Effector CD8-positive, alpha-beta T cell (primary cell): ENCODE results near the gene DIP2A.

Experiments used
- DNase-seq: peaks from one replicate; lab custom pipeline; 2025; lab: John Stamatoyannopoulos, UW
- total RNA-seq, 4 experiments: gene quantifications; one replicate each; lab custom pipeline; 2026; lab: John Stamatoyannopoulos, UW

DIP2A gene, protein sequence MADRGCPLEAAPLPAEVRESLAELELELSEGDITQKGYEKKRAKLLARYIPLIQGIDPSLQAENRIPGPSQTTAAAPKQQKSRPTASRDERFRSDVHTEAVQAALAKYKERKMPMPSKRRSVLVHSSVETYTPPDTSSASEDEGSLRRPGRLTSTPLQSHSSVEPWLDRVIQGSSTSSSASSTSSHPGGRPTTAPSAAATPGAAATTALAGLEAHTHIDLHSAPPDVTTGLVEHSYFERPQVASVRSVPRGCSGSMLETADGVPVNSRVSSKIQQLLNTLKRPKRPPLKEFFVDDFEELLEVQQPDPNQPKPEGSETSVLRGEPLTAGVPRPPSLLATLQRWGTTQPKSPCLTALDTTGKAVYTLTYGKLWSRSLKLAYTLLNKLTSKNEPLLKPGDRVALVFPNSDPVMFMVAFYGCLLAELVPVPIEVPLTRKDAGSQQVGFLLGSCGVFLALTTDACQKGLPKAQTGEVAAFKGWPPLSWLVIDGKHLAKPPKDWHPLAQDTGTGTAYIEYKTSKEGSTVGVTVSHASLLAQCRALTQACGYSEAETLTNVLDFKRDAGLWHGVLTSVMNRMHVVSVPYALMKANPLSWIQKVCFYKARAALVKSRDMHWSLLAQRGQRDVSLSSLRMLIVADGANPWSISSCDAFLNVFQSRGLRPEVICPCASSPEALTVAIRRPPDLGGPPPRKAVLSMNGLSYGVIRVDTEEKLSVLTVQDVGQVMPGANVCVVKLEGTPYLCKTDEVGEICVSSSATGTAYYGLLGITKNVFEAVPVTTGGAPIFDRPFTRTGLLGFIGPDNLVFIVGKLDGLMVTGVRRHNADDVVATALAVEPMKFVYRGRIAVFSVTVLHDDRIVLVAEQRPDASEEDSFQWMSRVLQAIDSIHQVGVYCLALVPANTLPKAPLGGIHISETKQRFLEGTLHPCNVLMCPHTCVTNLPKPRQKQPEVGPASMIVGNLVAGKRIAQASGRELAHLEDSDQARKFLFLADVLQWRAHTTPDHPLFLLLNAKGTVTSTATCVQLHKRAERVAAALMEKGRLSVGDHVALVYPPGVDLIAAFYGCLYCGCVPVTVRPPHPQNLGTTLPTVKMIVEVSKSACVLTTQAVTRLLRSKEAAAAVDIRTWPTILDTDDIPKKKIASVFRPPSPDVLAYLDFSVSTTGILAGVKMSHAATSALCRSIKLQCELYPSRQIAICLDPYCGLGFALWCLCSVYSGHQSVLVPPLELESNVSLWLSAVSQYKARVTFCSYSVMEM (N-terminal part only)
- 113 to 304 (median 184) reads per million in 4 experiments for total RNA-seq

DNA sequence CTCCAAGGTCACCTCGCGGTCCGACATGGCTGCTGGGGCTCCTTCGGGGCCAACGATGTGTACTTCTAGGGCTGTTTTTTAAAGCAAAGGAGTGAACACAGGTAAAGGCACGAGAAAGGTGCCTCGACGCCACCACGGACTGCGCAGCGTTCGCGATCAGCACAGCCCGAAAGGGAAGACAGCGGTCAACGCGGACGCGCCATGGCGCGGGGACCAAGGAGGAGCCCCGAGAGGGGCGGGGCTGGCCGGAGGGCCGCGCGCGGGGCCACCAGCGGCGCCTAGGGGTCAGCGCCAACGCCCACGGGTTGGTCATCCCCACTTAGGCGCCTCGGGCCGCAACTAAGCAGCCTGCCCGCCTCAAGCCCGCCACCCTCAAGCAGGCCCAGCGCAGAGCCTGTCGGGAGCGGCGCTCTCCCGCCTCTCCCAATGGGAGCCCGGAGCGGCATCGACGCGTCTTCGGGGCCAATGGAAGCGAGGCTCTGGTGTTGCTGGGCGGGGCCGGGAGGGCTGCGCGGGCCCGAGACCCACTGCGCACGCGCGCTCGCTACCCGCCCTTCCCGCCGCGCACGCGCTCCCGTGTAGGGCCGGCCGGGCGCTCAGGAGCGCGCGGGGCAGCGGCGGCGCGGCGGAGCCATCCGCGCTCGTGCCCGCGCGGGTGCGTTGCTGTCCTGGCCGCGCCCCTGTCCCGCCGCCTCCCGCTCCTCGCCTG, at the start of gene DIP2A:
TSS of gene DIP2A (plus strand) at position 577 of the 709 bp plus-strand sequence. CDS start 241 bp downstream, outside the sequence.
- DNase-seq = peak; percentile 90

DNA sequence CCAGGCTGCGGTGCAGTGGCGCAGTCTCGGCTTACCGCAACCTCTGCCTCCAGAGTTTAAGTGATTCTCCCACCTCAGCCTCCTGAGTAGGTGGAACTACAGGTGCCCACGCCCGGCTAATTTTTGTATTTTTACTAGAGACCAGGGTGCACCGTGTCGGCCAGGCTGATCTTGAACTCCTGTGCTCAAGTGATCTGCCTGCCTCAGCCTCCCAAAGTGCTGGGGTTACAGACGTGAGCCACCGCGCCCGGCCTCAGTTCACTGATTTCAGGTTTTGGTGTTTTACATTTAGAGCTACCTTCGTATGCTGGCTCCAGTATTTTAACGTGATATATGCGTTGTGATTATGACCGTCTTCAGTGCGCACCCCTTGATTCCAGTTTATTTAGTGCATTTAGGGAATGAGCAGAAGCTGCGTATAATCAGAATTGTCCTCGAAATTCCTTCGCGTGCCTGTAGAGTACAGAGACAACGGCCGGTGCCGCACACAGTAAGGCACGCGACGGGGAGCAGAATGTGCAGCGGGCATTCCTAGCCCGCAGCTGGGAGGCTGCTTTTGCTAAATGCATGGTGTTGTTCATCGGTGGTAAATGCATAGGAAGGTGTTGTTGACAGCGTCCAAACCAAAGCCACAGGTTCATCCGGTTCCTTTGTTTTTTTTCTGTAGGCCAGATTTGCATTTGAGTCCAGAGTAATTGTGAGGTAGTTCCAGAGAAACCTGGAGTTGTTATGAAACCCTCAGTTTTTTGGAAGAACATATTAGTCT, 48.9 kb upstream of the DIP2A start:
- no peak for DNase-seq

DNA sequence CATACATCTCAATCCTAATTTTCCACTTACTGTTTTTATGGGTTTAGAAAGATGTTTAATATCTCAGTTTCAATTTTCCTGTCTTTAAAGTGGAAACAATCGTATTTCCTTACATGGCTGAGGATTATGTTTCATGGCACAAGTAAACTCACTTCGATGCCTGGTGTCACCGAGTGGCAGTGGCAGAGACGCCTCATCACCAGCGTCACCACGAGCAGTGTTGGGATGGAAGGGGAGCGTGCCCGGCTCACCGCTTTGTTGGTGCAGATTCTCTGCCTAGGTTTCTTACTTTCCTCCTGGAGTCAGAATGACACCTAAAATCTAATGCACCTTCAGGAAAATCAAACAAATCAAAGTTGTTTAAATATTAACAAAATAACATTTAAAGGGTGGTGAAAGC, 48.2 kb upstream of the DIP2A start:
- no peak for DNase-seq

DNA sequence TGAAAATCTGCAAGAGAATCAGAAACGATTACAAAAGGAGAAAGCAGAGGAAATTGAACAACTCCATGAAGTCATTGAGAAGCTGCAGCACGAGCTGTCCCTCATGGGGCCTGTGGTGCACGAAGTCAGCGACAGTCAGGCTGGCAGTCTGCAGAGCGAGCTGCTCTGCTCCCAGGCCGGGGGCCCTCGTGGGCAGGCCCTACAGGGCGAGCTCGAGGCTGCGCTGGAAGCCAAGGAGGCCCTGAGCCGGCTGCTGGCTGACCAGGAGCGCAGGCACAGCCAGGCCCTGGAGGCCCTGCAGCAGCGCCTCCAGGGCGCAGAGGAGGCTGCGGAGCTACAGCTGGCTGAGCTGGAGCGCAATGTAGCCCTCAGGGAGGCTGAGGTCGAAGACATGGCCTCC, 47.5 kb upstream of the DIP2A start:
- DNase-seq = no peak

DNA sequence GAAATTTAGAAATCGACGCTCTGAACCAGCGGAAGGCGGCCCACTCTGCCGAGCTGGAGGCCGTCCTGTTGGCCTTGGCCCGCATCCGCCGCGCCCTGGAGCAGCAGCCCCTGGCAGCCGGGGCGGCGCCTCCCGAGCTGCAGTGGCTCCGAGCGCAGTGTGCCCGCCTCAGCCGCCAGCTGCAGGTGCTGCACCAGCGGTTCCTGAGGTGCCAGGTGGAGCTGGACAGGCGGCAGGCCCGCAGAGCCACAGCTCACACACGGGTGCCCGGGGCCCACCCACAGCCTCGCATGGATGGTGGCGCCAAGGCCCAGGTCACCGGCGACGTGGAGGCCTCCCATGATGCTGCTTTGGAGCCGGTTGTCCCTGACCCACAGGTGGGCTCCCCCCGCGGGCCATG, 47.0 kb upstream of the DIP2A start:
- DNase-seq = no peak

DNA sequence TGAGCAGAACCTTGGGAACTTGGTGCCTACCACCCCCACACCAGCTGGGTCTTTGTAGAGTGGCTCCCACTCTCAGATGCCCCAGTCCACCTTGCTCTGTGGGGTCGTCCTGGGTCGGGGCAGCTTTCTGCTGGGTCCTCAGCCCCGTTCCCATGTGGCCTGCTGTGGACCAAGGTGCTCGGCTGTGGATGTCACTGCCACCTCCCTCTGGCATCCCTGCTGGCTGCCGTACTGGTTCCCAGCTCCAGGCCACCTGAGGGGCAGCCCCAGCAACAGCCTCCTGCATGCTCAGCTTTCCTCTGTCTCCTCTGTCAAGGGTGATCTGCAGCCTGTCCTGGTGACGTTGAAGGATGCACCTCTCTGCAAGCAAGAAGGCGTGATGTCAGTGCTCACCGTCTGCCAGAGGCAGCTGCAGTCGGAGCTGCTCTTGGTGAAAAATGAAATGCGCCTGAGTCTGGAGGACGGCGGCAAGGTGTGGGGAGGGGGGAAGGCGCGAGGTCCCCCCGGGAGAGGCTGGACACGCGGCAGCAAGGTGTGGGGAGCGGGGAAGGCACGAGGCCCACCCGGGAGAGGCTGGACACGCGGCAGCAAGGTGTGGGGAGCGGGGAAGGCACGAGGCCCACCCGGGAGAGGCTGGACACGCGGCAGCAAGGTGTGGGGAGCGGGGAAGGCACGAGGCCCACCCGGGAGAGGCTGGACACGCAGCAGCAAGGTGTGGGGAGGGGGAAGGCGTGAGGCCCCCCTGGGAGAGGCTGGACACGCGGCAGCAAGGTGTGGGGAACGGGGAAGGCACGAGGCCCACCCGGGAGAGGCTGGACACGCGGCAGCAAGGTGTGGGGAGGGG, 45.9 kb upstream of the DIP2A start:
- no peak for DNase-seq

DNA sequence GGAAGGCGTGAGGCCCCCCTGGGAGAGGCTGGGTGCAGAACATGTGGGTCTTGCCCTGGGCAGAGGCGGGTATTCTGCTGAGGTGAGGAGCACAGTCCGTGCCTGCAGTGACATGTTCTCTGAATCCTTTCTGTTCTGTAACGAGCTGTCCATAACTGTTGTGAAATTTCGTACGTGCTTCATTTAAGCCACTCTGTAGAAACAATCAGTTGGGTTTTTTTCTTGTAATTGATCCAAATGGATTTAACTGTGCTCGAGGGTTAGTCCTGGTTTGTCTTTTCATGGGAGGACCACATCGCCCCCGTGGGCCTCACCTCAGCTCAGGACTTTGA, 45.4 kb upstream of the DIP2A start:
- DNase-seq = no peak

DNA sequence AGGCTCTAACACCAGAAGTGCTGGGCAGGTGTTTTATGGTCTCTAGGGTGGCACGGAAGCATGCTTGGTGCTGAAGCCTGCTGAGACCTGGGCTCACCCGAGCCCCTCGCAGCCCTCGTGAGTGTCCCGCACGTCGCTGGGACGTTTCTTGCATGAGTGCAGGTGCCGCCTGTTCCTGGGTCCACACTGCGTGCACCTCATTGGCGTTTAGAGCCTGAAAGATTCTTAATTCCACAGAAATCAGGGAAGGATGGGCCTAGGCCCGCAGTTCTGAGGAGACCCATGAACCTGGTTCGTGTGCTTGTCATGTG, 43.8 kb upstream of the DIP2A start:
- no peak for DNase-seq

DNA sequence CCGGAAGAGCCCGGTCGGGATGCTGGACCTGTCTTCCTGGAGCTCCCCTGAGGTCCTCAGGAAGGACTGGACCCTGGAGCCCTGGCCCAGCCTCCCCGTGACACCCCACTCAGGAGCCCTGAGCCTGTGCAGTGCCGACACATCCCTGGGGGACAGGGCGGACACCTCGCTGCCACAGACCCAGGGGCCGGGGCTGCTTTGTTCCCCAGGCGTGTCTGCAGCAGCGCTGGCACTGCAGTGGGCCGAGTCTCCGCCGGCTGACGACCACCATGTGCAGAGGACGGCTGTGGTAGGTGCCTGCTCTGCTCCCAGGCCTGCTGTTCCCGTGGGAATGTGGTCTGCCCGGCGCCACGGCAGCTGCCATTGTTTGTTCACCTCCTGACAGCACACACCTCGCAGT, 42.1 kb upstream of the DIP2A start:
- no peak for DNase-seq

DNA sequence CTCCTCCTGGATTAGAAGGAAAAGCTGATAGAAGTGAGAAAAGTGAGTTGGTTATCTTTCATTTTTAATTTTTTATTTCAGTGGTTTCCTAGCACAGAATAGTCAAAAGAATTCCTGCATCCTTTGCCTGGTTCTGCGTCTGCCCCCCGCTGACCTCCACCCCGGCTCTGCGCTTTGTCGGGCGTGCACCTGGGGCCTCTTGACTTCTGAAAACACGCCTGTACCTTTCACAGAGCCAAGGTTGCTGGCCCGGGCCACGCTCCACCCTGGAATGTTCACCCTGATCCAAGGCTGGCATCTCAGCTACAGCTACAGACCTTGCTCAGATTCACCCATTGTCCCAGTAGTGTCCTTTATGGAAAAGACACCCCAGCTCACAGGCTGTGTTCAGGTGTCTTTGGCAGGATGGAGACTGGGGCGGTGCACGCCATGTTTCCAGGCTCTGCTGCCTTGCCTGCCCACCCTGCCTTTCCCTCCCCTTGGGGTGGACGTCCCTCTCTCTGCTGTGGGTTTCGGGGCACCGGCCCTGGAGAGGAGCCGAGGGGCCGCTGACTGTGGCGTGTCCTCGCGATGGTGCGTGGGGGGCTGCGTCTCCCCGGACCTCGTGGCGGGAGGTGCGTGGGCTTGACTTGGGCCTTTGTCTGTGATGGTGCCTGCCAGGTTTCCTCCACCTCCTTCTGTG, 40.3 kb upstream of the DIP2A start:
- DNase-seq = no peak

DNA sequence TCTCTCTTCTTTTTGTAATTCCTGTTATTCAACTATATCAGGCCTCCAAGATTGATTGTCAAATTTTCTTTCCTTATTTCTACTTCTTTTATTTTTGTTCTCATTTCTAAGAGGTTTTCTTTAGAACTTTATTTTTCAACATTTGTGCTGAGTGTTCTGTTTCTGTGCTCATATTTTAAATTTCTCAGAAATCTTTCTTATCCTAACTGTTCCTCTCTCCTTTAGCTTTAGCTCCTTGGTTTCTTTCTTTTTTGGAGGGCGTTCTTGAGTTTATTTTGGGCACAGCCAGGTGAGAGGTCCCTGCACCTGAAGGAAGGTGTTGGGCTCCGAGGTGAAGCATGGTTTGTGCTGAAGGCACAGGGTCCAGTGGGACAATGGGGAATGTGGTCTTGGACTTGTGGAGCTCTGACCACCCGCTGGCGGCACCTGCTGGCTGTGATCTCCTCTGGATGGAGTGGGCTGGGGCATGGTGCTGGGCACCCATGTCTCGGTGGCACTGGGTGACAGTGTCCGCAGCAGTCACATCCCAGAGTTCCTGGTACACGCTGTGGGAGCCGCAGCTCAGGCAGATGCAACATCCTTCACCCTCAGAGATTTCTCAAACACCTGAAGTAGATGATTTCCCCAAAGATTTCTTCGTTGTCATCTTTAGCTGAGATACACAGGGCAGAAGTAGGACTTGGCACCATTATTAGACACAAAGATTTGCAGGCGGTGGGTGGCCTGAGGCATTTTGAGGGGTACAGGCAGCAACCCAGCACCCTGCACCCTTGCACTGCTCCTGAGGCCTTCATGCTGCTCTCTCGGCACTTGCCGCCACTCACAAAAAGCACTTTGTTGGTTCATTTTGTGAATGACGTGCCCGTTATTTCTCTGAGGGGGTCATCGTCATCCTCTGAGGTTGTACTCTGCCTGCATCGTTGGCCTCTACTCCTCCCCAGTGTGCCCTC, 38.2 kb upstream of the DIP2A start:
- DNase-seq = no peak

DNA sequence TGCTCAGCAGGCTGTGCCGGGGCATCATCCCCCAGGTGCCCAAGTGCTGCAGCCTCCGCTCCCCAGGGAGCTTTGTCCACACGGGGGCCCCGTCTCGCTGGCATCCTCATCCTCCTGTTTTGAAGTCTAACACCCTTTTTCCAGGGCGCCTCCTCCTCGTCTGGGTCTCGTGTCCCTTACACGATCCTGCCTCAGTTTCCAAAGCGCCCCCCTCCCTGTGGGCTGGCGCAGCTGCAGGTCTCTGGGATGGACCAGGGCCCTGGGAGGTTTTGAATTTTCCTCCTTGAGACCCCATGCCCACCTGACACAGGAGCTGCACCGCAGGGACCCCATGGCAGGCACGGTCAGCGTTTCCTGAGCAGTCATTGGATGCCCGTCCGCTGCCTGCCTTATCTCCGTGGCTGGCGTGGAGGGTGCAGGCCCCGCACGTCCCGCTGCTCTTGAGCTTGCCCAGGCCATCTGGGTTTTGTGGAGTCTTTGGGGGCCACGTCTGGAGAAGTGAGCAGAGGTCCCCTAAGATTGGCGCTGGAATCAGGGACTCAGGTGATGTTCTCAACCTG, 37.4 kb upstream of the DIP2A start:
- DNase-seq = no peak

DNA sequence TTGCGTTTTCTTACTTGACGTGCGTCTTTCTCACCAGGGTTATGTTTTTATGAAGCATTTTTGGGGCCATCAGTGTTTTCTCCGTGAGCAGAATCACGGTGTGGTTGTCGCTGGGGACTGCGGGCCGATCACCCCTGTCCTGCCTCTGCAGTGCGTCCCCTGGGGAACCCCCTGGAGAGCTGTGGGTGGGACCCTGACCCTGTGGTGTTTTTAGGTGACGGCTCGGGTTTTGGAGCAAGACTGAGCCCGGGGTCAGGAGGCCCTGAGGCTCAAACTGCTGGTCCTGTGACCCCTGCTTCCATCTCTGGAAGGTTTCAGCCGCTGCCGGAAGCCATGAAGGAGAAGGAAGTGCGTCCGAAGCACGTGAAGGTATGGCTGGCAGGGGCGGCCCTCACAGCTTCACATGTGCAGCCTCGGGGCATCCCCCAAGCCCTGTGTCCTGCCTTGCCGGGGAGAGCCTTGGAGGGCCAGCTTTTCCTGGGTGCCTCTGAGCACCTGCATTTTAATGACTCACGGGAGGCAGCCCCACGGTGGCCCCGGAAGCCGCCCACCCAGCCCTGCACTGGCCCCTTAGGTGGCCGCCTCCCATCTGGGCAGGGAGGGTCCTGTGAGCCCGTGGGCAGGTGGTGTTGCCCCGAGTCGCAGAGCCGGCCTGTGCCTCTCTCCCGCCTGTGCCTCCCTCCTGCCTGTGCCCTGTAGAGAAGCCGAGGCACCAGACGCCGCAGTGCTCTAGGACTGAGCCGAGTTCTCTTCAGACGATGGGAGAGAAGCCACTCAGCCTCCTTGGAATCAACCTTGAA, 36.7 kb upstream of the DIP2A start:
- DNase-seq = no peak

DNA sequence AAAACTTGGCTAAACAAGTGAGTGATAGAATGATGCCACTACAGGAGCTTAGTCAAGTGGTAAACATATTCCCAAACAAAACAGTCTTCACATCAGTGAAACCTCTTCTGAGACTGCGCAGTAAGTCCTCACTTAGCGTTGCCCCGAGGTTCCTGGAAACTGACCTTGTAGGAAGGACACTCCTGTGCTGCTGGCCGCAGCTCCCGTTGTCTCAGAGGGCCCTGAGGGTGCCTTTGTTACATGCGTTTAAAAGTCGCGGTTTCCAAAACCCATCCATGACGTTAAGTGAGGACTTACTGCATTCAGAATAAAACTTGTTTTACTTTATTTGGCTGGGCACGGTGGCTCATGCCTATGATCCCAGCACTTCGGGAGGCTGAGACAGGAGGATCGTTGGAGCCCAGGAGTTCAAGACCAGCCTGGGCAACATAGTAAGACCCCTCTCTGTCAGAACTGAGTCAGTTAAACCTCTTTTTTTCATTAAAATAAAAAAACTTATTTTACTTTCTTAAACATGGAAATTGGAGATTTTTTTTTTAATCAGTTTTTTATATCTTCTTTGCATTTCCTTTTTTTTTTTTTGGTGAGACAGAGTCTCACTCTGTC, 36.0 kb upstream of the DIP2A start:
- DNase-seq = no peak

DNA sequence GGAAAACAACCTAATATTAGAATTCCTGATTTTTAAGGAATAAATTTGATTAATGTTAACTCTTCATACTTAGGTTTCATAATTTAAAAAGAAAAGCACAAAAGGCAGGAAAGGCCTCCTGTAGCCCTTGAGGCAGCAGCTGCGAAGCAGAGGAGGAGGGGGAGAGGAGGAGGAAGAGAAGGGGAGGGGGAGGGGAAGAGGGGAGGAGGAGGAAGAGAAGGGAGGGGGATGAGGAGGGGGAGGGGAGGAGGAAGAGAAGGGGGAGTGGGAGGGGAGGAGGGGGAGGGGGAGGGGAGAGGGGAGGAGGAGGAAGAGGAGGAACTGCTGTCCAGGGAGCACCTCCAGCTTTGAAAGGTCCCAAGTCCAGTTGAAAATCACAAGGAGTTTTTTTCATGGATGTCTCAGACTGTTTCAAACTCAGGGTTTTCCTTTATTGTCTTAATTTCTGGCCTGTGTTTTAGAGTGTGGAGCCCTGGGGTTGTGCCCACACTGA, 35.1 kb upstream of the DIP2A start:
- no peak for DNase-seq

DNA sequence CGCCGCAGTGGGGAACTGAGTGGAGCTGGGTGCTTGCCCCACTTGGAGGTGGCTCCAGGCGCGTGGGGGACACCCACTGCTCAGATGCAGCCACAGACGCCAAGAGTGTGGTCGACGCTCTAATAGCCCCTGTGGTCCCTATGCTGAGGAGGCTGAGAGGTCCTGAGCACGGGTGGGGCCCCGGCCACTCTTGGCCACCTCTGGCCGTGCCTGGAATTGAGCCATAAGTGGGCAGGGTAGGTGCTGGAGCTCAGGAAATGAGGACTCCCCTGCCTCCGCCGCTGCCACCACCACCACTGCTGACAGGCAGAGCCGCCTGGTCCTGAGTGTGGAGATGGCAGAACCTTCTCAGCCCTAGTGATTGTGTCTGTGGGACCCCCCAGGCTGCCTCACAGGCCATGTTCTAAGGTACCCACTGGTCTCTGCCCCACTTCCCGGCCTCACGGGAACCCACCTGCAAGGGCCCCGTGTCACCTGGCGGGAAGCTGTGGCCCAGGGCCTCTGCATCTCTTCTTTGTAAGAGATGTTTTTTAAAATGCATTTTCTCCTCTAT, 34.6 kb upstream of the DIP2A start:
- peak; percentile 37 for DNase-seq
